IMR-90 (cell line): Measurements from ENCODE around the gene LHPP. TPM values are rescaled to one million over a fixed set of nuclear protein-coding genes. Genes with fewer than 3 reads are reported as not detected.

Experiments used
- ATAC-seq: fragments of 200-7000 bp; cut with Tn5 transposase; 2 replicates; pipeline ENCODE4 v1.9.1; 2020; ENCODE audit warnings: low read depth, mild to moderate bottlenecking, moderate library complexity
- BruUV-seq: library from RNA; stranded (reverse); fragments of 400-500 nt; replicated peaks from 2 replicates; lab custom pipeline; 2021; lab: Mats Ljungman, UMichigan
- CTCF ChIA-PET: fragments of 300-600 bp; formaldehyde crosslinking; extraction: SDS; loops from one replicate; lab custom pipeline; 2021; ENCODE audit warnings: antibody characterized with exemption; lab: Yijun Ruan, JAX
- POLR2A ChIA-PET: fragments of 300-600 bp; sonication (Branson Sonifier 250); formaldehyde crosslinking; loops from one replicate; lab custom pipeline; 2022; ENCODE audit warnings: antibody characterized with exemption; ENCODE audit not compliant: unreplicated experiment; lab: Charles Lee
- DNase-seq: peaks from one replicate; pipeline ENCODE4 v3.0.0; 2013
- H2AFZ ChIP-seq: replicated peaks from 2 replicates; pipeline ENCODE3; 2013; ENCODE audit warnings: low read length, mild to moderate bottlenecking; ENCODE audit not compliant: poor library complexity
- H2AK5ac ChIP-seq: 2 replicates; pipeline ENCODE4 v1.6.1; 2013; ENCODE audit warnings: low read depth, low read length, inconsistent platforms
- H2AK9ac ChIP-seq: replicated peaks from 2 replicates; pipeline ENCODE3; 2013; ENCODE audit warnings: mild to moderate bottlenecking, low read depth, low read length, moderate library complexity; ENCODE audit not compliant: poor library complexity
- H2BK120ac ChIP-seq: 2 replicates; pipeline ENCODE4 v1.6.1; 2013; ENCODE audit warnings: low read depth, low read length, inconsistent platforms
- H2BK15ac ChIP-seq: 3 replicates; pipeline ENCODE4 v1.6.1; 2013; ENCODE audit warnings: low read depth, low read length, inconsistent platforms
- H2BK20ac ChIP-seq: 2 replicates; pipeline ENCODE4 v1.6.1; 2013; ENCODE audit warnings: low read depth, mild to moderate bottlenecking, inconsistent platforms, low read length, moderate library complexity
- H2BK5ac ChIP-seq: 2 replicates; pipeline ENCODE4 v1.6.1; 2013; ENCODE audit warnings: mild to moderate bottlenecking, low read depth, low read length, inconsistent platforms; ENCODE audit not compliant: poor library complexity, severe bottlenecking
- H3K14ac ChIP-seq: replicated peaks from 2 replicates; pipeline ENCODE4 v1.6.1; 2013; ENCODE audit warnings: low read depth, low read length, inconsistent platforms
- H3K18ac ChIP-seq: 2 replicates; pipeline ENCODE4 v1.6.1; 2013; ENCODE audit warnings: low read depth, low read length, control low read depth
- H3K23ac ChIP-seq: 2 replicates; pipeline ENCODE4 v1.6.1; 2013; ENCODE audit warnings: low read depth, low read length, inconsistent platforms
- H3K27ac ChIP-seq: 2 replicates; pipeline ENCODE4 v1.5.1; 2013; ENCODE audit warnings: mild to moderate bottlenecking, control low read depth, low read length; ENCODE audit not compliant: insufficient read depth
- H3K27me3 ChIP-seq: 2 replicates; pipeline ENCODE4 v1.6.1; 2013; ENCODE audit warnings: low read length; ENCODE audit not compliant: control insufficient read depth, insufficient read depth
- H3K36me3 ChIP-seq: 2 replicates; pipeline ENCODE4 v1.6.1; 2013; ENCODE audit warnings: low read length, mixed read lengths; ENCODE audit not compliant: control insufficient read depth, insufficient read depth
- H3K4ac ChIP-seq: 2 replicates; pipeline ENCODE4 v1.6.1; 2013; ENCODE audit warnings: low read depth, low read length, inconsistent platforms
- H3K4me1 ChIP-seq: 2 replicates; pipeline ENCODE4 v1.6.1; 2013; ENCODE audit warnings: low read length, mixed read lengths; ENCODE audit not compliant: control insufficient read depth, insufficient read depth
- H3K4me2 ChIP-seq: 2 replicates; pipeline ENCODE4 v1.6.1; 2013; ENCODE audit warnings: low read depth, mild to moderate bottlenecking, control low read depth, low read length, moderate library complexity
- H3K4me3 ChIP-seq: 2 replicates; pipeline ENCODE4 v1.5.1; 2013; ENCODE audit warnings: low read depth, mild to moderate bottlenecking, control low read depth, low read length, moderate library complexity; ENCODE audit not compliant: insufficient read depth
- H3K56ac ChIP-seq: 2 replicates; pipeline ENCODE4 v1.6.1; 2013; ENCODE audit warnings: low read length, inconsistent platforms; ENCODE audit not compliant: insufficient read depth; ENCODE audit errors: extremely low read depth
- H3K79me1 ChIP-seq, 2 experiments: 2 replicates each; pipeline ENCODE4 v1.6.1; 2013; ENCODE audit warnings: low read length in 2 of 2, inconsistent platforms in 1 of 2, low read depth in 1 of 2
- H3K9ac ChIP-seq: 2 replicates; pipeline ENCODE4 v1.6.1; 2013; ENCODE audit warnings: low read depth, low read length, control low read depth
- H3K9me1 ChIP-seq: 2 replicates; pipeline ENCODE4 v1.6.1; 2013; ENCODE audit warnings: low read length, inconsistent platforms; ENCODE audit not compliant: insufficient read depth
- H3K9me3 ChIP-seq: 2 replicates; pipeline ENCODE4 v1.6.1; 2013; ENCODE audit warnings: low read length; ENCODE audit not compliant: control insufficient read depth, insufficient read depth
- H4K20me1 ChIP-seq: 2 replicates; pipeline ENCODE4 v1.6.1; 2013; ENCODE audit warnings: low read length, inconsistent platforms; ENCODE audit not compliant: insufficient read depth
- H4K5ac ChIP-seq: 2 replicates; pipeline ENCODE4 v1.6.1; 2013; ENCODE audit warnings: mild to moderate bottlenecking, low read depth, low read length, control low read depth
- H4K8ac ChIP-seq, 2 experiments: 2 replicates each; pipeline ENCODE4 v1.6.1; 2013; ENCODE audit warnings: low read depth in 2 of 2, low read length in 2 of 2, control low read depth in 1 of 2, inconsistent platforms in 1 of 2
- H4K91ac ChIP-seq: 2 replicates; pipeline ENCODE4 v1.6.1; 2013; ENCODE audit warnings: low read depth, low read length, inconsistent platforms; ENCODE audit not compliant: insufficient read depth
- POLR2A ChIP-seq: IDR thresholded peaks from 2 replicates; pipeline ENCODE4 v1.6.1; 2012; ENCODE audit warnings: mild to moderate bottlenecking, low read depth, low read length
- RCOR1 ChIP-seq: IDR thresholded peaks from 2 replicates; pipeline ENCODE4 v1.6.1; 2012; ENCODE audit warnings: mild to moderate bottlenecking, low read length, improper control_type of control experiment; ENCODE audit not compliant: insufficient replicate concordance
- WGBS, 2 experiments: methylation state at CpG; one replicate each; pipeline versions ENCODE4 v1.1.5 to v1.1.7; 2013; ENCODE audit warnings: missing lambda C conversion rate in 2 of 2; ENCODE audit not compliant: insufficient read length in 1 of 2; ENCODE audit errors: extremely low coverage in 2 of 2; 5-methylcytosine and 5-hydroxymethylcytosine counted together
- dilution Hi-C: fragments of 300-500 bp; cut with HindIII; formaldehyde crosslinking; loops from one replicate; pipeline ENCODE4 v1.14.3; 2018; ENCODE audit warnings: low sequenced_read_pairs; ENCODE audit not compliant: unreplicated experiment
- in situ Hi-C: fragments of 300-500 bp; cut with MboI; formaldehyde crosslinking; loops from 3 replicates; pipeline ENCODE4 v1.14.3; 2019; ENCODE audit warnings: low sequenced_read_pairs, inconsistent platforms, mixed read lengths
- intact Hi-C: fragments of 100-400 bp; cut with micrococcal nuclease; formaldehyde crosslinking; loops from 2 replicates; pipeline ENCODE4 v1.10.0; 2022
- polyA plus RNA-seq, 3 experiments: library from polyadenylated mRNA; depleted of rRNA; stranded (reverse); fragments of >200 nt; gene quantifications; 2 replicates each; pipeline ENCODE4 v1.2.3, GENCODE V29; 2012; ENCODE audit warnings: low replicate concordance in 1 of 3
- total RNA-seq: library from RNA; depleted of rRNA; stranded (reverse); fragments of >200 nt; gene quantifications from 2 replicates; pipeline ENCODE4 v1.2.3, GENCODE V29; 2012
- TF ChIP-seq, protein P1 (sequence below): fragments of 150-350 bp; IDR thresholded peaks from 2 replicates; pipeline ENCODE4 v1.6.1; 2016; ENCODE audit warnings: low read depth, mild to moderate bottlenecking, low read length, moderate library complexity, borderline replicate concordance

The LHPP gene
- total and polyA plus RNA-seq, 2 of the 4 experiments (the other 2 are of a cell fraction), result 2.7 to 8.3 TPM

DNA sequence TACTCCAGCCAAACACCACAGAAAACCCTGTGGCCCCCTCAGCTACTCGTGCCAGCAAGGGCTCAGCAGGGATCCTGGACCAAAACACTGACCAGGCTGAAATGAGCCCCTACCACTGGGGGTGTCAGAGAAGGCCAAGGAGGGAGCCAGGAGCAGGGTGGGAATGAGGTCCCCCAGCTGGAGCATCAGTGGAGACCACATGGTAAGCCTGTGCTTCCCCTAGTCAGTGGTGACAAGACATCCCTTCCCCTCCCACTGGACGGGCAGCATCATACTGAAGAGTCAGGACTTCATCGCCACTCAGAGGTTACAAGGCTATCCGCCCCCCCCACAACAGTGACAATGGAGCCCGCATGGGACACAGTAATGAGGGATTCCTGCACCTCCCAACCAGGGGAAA lies 99.6 kb downstream of the LHPP start:
- no peak overlapping the region for H3K14ac ChIP-seq
- H4K20me1 ChIP-seq, result no peaks in the 10 kb centered on the region
- H2BK120ac ChIP-seq, result no peak overlapping the region
- H3K4me3 ChIP-seq, result no peak overlapping the region
- H2AK9ac ChIP-seq, result peak overlapping the region; percentile 20
- no peak for ATAC-seq
- no peak overlapping the region for H3K56ac ChIP-seq
- no peak overlapping the region for H2BK20ac ChIP-seq
- H3K9me3 ChIP-seq, result no peaks in the 10 kb centered on the region
- in situ Hi-C loops (no loop called here), intact Hi-C loops (no loop called here), dilution Hi-C loops (no loop called here)
- no peak overlapping the region for H2BK5ac ChIP-seq
- H3K4me2 ChIP-seq, result no peak overlapping the region
- H3K23ac ChIP-seq, result no peak overlapping the region
- no peak overlapping the region for H3K18ac ChIP-seq
- no peaks in the 10 kb centered on the region for H3K79me1 ChIP-seq
- CTCF ChIA-PET, result no interaction called here
- no peak for DNase-seq
- H3K9me1 ChIP-seq, result no peaks in the 10 kb centered on the region
- no peak overlapping the region for H3K4ac ChIP-seq
- no peak overlapping the region for H2AK5ac ChIP-seq
- peaks cover 11% of the 10 kb centered on the region for H3K27me3 ChIP-seq
- H3K9ac ChIP-seq, result no peak overlapping the region
- H4K5ac ChIP-seq, result no peak overlapping the region
- no peaks in the 10 kb centered on the region for H3K36me3 ChIP-seq
- H3K27ac ChIP-seq, result no peak overlapping the region
- BruUV-seq, result no TSS peak
- TF ChIP-seq, protein P1, sequence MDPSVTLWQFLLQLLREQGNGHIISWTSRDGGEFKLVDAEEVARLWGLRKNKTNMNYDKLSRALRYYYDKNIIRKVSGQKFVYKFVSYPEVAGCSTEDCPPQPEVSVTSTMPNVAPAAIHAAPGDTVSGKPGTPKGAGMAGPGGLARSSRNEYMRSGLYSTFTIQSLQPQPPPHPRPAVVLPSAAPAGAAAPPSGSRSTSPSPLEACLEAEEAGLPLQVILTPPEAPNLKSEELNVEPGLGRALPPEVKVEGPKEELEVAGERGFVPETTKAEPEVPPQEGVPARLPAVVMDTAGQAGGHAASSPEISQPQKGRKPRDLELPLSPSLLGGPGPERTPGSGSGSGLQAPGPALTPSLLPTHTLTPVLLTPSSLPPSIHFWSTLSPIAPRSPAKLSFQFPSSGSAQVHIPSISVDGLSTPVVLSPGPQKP, result no peak
- TF ChIP-seq RCOR1 (no peak), POLR2A (no peak)
- H2AFZ ChIP-seq, result no peak overlapping the region
- POLR2A ChIA-PET, result no interaction called here
- no peak overlapping the region for H4K91ac ChIP-seq
- H3K4me1 ChIP-seq, result no peaks in the 10 kb centered on the region
- no peak overlapping the region for H2BK15ac ChIP-seq
- 58% methylated on average over 2 of the region's 5 CpGs; no CpG with 5 or more reads in 1 of the 2 experiments for WGBS, 2 experiments
- no peak overlapping the region for H4K8ac ChIP-seq
